ENCODE results near the gene RNPEPL1.

RNPEPL1 gene

DNA sequence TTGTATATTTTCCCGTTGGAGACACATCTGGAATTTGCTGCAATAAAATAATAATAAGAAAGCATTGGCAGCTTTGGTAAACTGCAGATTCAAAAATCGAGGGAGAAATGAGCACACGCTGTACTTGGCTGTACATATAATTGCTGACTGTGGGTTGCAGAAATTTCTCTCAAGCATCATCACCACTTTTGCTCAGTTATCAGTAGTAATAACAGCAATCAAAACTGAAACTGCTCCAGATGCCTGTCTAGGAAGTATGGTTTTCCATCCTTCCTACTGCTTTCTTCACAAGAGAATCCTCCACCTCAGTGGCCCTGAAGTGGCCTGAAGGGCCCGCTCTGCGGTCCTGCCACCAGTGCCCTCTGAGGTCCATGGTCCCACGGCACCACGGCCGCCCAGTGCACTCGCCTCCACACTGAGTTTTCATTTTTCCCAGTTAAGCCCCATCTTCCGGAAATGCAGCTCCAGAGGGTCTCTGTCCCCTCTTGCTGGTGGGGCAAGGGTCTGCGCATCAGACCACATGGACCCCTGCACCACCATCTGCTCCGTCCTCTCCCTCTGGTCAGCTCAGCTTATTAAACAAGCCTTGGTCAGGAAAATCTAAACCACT, 4.2 kb upstream of the RNPEPL1 start:
- peaks cover 0 to 22% (median 14%) of the 10 kb centered on the region in 3 experiments for H3K27me3 ChIP-seq (ENCODE audit: control insufficient read depth in 3 of 3, insufficient read depth in 3 of 3, low read depth in 1 of 3, low read length in 3 of 3)
- H4K91ac ChIP-seq (ENCODE audit: low read depth, low read length, poor library complexity), result no peak overlapping the region
- peaks cover 4% of the 10 kb centered on the region for H3K79me1 ChIP-seq (ENCODE audit: low read depth, low read length)
- H2AFZ ChIP-seq (ENCODE audit: low read length), result no peak overlapping the region
- no peak overlapping the region for H4K8ac ChIP-seq (ENCODE audit: low read depth, low read length)
- no peak overlapping the region for H3K4ac ChIP-seq (ENCODE audit: low read length)
- no peak overlapping the region for H3K27ac ChIP-seq (replicated peaks; ENCODE audit: low read length)
- H2BK5ac ChIP-seq (ENCODE audit: low read length), result no peak overlapping the region
- peaks cover 23 to 25% of the 10 kb centered on the region in 2 donors for H3K4me1 ChIP-seq (ENCODE audit: control insufficient read depth in 2 of 2, insufficient read depth in 1 of 2, low read depth in 1 of 2, low read length in 2 of 2)
- no peak overlapping the region for H2BK15ac ChIP-seq (ENCODE audit: low read length)
- no peak overlapping the region for H3K23ac ChIP-seq (ENCODE audit: low read depth, low read length, poor library complexity)
- no peak overlapping the region for H2BK12ac ChIP-seq (ENCODE audit: low read length)
- H3K9ac ChIP-seq (ENCODE audit: low read depth, low read length, poor library complexity), result no peak overlapping the region
- no peak overlapping the region for H3K4me2 ChIP-seq (ENCODE audit: insufficient read depth, low read length, poor library complexity, severe bottlenecking)
- H3K4me3 ChIP-seq (ENCODE audit: low read length in 2 of 2), result no peak overlapping the region
- WGBS, 2 donors (ENCODE audit: extremely low coverage in 2 of 2, insufficient read length in 2 of 2, insufficient replicate concordance in 1 of 2), result no CpG with 5 or more reads among the region's 12 CpGs
- H3K14ac ChIP-seq (ENCODE audit: low read length), result no peak overlapping the region
- DNase-seq (ENCODE audit: low spot score), result no peak
- H3K36me3 ChIP-seq (replicated peaks in 1 of 2; ENCODE audit: control insufficient read depth in 2 of 2, insufficient read depth in 2 of 2, low read length in 2 of 2), result peaks cover 0 to 12% of the 10 kb centered on the region in 2 donors
- no peak overlapping the region for H2BK120ac ChIP-seq (ENCODE audit: low read depth, low read length)
- peak overlapping the region; percentile 20 for H2AK5ac ChIP-seq (ENCODE audit: low read depth, low read length)
- H3K18ac ChIP-seq (ENCODE audit: low read length), result no peak overlapping the region
- H3K9me3 ChIP-seq (replicated peaks in 1 of 2; ENCODE audit: control insufficient read depth in 2 of 2, insufficient read depth in 1 of 2, low read depth in 1 of 2, low read length in 2 of 2), result peaks cover 0 to 4% of the 10 kb centered on the region in 2 donors

DNA sequence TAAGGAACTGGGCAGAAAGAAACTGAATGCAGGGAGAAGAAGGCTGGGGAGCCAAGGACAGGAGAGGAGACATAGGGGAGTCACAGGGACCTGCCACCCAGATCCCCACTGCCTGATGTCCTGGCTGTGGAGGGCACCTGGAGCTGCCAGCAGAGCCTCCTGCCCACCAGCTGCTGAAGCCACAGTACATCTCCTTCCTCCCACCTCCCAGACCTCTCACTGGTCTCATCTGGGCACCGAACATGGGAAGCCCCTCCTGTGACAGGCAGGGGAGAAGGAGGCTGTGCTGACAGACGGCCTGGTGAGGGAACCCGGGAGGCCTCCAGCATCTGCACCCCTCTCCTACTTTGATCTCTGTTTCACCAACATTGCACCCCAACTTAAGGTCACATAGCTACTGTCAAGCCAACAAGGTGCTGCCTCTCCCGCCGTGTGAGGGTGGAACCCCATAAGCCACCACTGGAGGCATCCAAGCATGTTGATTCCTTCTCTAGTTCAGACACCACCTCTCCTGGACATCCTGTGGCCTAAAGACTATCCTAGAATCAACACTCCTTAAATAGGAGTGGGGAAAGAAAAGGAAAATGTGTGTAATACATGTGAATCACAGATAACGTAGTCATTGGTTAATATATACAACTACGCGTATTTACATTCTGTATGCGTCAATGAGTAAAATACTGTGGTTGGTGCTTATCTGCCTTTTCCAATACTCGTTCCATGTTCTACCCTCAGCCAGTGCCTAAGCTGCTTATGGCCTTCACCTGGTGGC, 3.5 kb upstream of the RNPEPL1 start:
- Histone ChIP-seq H3K79me1 (ENCODE audit: low read depth, low read length) (peaks cover 2% of the 10 kb centered on the region), H3K4me1 (ENCODE audit: control insufficient read depth in 2 of 2, insufficient read depth in 1 of 2, low read depth in 1 of 2, low read length in 2 of 2) (peaks cover 27 to 30% of the 10 kb centered on the region in 2 donors), H2BK12ac (ENCODE audit: low read length) (no peak overlapping the region), H3K14ac (ENCODE audit: low read length) (no peak overlapping the region), H3K9me3 (replicated peaks in 1 of 2; ENCODE audit: control insufficient read depth in 2 of 2, insufficient read depth in 1 of 2, low read depth in 1 of 2, low read length in 2 of 2) (peaks cover 0 to 4% of the 10 kb centered on the region in 2 donors), H2BK5ac (ENCODE audit: low read length) (peak overlapping the region; percentile 10), H3K4ac (ENCODE audit: low read length) (no peak overlapping the region), H3K36me3 (replicated peaks in 1 of 2; ENCODE audit: control insufficient read depth in 2 of 2, insufficient read depth in 2 of 2, low read length in 2 of 2) (peaks cover 0 to 8% of the 10 kb centered on the region in 2 donors), H3K9ac (ENCODE audit: low read depth, low read length, poor library complexity) (no peak overlapping the region), H3K27me3 (ENCODE audit: control insufficient read depth in 3 of 3, insufficient read depth in 3 of 3, low read depth in 1 of 3, low read length in 3 of 3) (peaks cover 0 to 28% (median 16%) of the 10 kb centered on the region in 3 experiments), H4K91ac (ENCODE audit: low read depth, low read length, poor library complexity) (no peak overlapping the region), H2BK15ac (ENCODE audit: low read length) (peak overlapping the region; percentile 65), H3K18ac (ENCODE audit: low read length) (no peak overlapping the region), H3K4me3 (ENCODE audit: low read length in 2 of 2) (peak overlapping the region in 1 of 2 donors; percentile 51), H3K23ac (ENCODE audit: low read depth, low read length, poor library complexity) (peak overlapping the region; percentile 5), H2AFZ (ENCODE audit: low read length) (no peak overlapping the region), H2AK5ac (ENCODE audit: low read depth, low read length) (peak overlapping the region; percentile 97), H3K27ac (replicated peaks; ENCODE audit: low read length) (no peak overlapping the region), H3K4me2 (ENCODE audit: insufficient read depth, low read length, poor library complexity, severe bottlenecking) (no peak overlapping the region), H4K8ac (ENCODE audit: low read depth, low read length) (no peak overlapping the region), H2BK120ac (ENCODE audit: low read depth, low read length) (no peak overlapping the region)
- no peak for DNase-seq (ENCODE audit: low spot score)
- no CpG with 5 or more reads among the region's 10 CpGs for WGBS, 2 donors (ENCODE audit: extremely low coverage in 2 of 2, insufficient read length in 2 of 2, insufficient replicate concordance in 1 of 2)

DNA sequence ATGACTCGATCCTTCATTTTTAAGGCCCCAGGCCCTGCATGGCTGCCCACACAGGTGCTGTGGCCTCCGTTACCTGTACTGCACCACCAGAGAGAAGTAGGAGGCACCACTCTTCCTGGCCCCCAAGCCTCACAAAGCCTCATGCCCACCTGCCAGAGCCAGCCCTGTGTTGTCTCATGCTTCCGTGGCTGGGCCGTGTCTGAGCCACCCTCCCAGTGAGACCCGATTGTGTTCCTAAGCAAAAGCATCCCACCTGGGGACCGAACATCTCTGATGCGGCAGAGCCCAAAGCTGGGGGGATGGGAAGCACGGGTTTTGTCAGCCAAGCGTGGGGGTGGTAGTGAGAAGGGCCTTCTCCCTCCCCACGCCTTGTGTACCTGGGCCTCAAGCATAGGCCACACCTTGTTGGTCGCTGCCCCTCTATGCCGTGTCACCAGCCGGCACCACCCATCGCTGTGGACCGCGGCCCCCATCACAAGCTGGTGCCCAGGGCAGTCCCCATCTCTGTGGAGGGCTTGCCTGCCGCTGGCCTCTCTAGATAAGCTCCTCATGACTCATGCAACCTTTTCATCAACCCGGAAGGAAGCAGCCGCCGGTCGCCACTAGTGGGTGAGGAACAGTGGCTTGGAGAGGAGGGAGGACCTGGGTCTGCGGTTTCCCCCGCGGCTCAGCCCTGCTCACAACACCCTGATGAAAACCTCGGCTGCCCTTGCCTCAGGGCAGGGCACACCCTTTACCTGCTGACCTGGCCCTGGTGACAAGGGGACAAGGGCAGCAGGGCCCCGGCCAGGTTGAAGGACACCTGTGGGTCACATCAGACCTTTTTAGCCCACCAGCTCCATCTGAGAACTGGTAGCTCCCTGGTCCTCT, 2.7 kb upstream of the RNPEPL1 start:
- no peak overlapping the region for H3K27ac ChIP-seq (replicated peaks; ENCODE audit: low read length)
- DNase-seq (ENCODE audit: low spot score), result no peak

More for the DNA sequence above, 2.7 kb upstream of the RNPEPL1 start:
- Histone ChIP-seq H2AFZ (ENCODE audit: low read length) (peak overlapping the region; percentile 92), H3K4ac (ENCODE audit: low read length) (peak overlapping the region; percentile 96), H3K9me3 (replicated peaks in 1 of 2; ENCODE audit: control insufficient read depth in 2 of 2, insufficient read depth in 1 of 2, low read depth in 1 of 2, low read length in 2 of 2) (peaks cover 0 to 4% of the 10 kb centered on the region in 2 donors), H3K4me1 (ENCODE audit: control insufficient read depth in 2 of 2, insufficient read depth in 1 of 2, low read depth in 1 of 2, low read length in 2 of 2) (peaks cover 27 to 28% of the 10 kb centered on the region in 2 donors), H2BK5ac (ENCODE audit: low read length) (peak overlapping the region; percentile 10), H3K79me1 (ENCODE audit: low read depth, low read length) (peaks cover 2% of the 10 kb centered on the region), H3K14ac (ENCODE audit: low read length) (no peak overlapping the region), H3K36me3 (replicated peaks in 1 of 2; ENCODE audit: control insufficient read depth in 2 of 2, insufficient read depth in 2 of 2, low read length in 2 of 2) (peaks cover 0 to 8% of the 10 kb centered on the region in 2 donors), H3K23ac (ENCODE audit: low read depth, low read length, poor library complexity) (peak overlapping the region; percentile 5), H4K91ac (ENCODE audit: low read depth, low read length, poor library complexity) (peak overlapping the region; percentile 53), H4K8ac (ENCODE audit: low read depth, low read length) (no peak overlapping the region), H3K4me3 (ENCODE audit: low read length in 2 of 2) (no peak overlapping the region), H3K4me2 (ENCODE audit: insufficient read depth, low read length, poor library complexity, severe bottlenecking) (no peak overlapping the region), H2BK12ac (ENCODE audit: low read length) (no peak overlapping the region), H2AK5ac (ENCODE audit: low read depth, low read length) (peak overlapping the region; percentile 97), H2BK120ac (ENCODE audit: low read depth, low read length) (peak overlapping the region; percentile 66), H3K9ac (ENCODE audit: low read depth, low read length, poor library complexity) (peak overlapping the region; percentile 73), H3K27me3 (ENCODE audit: control insufficient read depth in 3 of 3, insufficient read depth in 3 of 3, low read depth in 1 of 3, low read length in 3 of 3) (peaks cover 0 to 32% (median 16%) of the 10 kb centered on the region in 3 experiments), H2BK15ac (ENCODE audit: low read length) (peak overlapping the region; percentile 65), H3K18ac (ENCODE audit: low read length) (peak overlapping the region; percentile 86)
- no CpG with 5 or more reads among the region's 26 CpGs for WGBS, 2 donors (ENCODE audit: extremely low coverage in 2 of 2, insufficient read length in 2 of 2, insufficient replicate concordance in 1 of 2)
